Ecto neural progenitor cell (in vitro differentiated cells): ENCODE measurements around the gene SZRD1.

Experiments
- DNase-seq: peaks from one replicate; pipeline ENCODE4 v3.0.0-alpha.2; 2018; ENCODE audit warnings: low spot score

Gene SZRD1

DNA sequence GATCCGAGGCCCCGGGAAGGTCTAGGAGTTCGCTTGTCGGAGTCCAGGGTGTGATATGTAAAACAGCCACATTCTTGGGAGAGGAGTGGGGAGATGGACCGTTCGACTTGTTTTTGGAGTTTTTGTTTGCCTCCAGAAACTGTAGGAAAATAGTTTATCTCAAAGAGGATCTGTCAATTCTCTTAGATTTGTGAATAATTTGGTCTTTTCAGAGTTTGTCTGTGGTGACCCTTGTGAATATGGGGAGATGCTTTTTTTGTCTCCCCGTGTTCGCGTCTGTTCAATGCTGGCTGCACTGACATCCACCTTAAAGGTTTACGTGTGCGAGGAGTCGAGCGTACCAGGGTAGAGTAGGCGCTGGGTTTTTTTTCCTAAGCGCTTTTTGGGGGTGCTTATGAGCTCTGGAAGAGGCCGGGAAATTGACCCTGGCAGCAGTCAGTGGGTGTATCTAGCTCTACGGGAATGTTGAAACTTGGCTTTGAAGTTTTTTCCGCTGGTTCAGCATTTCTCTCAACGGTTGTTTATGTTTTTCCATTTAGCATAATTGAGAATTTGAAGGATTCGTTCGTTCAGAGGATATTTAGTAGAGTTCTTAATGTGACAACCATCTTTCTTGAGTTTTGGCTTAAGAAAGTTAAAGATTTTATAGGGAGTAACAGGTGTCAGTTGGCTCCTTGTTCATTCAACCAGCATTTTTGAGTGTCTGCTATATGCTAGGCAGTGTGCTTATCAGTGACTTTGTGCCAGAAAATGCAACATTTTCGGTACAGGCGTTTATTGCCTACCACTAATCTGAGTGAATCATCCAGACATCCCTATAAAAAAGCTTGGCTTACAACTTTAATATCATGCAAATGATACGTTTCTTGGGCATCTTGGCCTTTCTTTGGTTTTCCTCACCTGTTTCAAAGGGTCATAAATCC is 1.2 kb downstream of the SZRD1 start:
- no peak for DNase-seq

DNA sequence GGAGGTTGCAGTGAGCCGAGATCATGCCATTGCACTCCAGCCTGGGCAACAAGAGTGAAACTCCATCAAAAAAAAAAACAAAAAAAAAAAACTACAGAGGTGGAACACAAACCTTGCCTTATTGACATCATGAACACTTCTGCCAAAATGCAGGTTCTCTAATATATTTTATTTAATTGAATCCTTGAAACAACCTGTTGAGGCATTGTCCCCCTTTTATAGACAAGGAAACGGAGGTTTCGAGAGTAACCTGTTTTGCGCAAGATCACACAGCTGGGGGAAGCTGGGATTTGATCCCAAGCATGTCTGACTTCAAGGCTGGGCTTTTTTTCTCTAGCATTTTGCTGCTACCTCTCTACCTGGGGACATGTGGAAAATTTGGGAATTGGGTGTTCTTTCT is 2.8 kb downstream of the SZRD1 start:
- no peak for DNase-seq

DNA sequence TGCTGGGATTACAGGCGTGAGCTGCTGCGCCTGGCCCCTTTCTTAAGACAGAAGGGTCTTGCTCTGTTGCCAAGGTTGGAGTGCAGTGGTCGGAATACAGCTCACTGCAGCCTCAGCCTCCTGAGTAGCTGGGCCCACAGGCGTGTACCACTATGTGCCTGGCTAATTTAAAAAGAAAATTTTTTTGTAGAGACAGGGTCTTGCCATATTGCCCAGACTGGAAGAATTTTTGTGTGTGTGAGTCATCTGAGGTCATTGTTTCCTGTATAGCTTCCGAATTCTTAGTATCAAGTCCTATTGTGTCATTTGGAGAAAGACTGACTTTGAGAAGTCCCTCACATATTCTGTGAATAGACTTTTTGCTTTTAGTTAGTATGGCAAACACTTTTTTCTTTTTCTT is 4.7 kb downstream of the SZRD1 start:
- DNase-seq: no peak

DNA sequence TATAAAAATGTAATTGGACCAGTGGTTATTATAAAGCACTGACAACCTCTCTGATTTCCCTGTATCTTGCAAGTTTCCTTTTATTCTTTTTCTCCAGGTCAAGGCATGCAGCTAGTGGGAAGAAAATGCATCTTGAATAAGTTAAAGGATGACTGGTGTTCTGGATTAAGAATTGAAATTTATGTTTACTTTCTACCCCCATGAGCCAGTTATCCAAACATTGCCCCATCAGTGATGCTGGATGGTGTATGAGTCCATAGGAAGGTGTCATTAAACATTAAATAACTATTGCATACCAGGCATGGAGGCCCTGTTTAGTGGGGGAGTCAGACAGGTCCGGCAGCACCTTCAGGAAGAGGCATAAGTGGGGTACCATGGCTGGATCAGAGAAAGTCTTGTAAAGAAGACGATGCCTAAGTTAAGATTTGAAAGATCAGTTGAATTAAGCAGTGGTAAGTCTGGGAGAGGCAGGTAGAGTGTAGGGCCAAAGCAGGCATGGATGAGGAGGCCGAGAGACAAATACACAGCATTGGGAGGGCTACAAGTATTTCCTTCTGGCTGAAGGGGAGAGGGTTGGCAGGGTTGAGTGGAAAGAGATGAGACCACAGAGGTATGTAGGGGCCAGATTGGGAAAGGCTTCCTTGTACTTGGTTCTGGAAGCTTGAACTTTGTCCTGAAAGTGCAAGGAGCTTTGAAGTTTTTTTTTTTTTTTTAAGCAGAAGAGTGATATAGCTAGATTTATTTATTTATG is 5.7 kb downstream of the SZRD1 start:
- no peak for DNase-seq

DNA sequence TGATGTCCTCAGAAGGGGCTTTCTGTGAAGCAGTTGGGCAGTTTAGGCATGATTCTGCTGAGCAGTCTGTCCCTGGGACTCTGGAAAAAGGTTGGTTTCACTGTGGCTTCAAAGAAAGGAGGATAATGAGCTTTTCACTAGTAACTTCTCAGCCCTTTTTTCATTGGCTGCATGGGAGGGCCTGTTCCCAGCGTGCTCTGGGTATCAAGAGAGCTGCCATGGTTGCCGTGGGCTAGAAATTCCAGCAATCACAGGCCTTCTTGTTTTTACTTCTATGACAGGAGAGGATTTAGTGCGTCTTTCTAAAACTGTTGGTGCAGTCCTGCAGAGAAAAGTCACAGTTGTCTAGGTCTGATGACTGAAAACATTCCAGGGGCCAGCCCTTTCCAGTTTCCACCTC is 7.2 kb downstream of the SZRD1 start:
- DNase-seq: no peak

DNA sequence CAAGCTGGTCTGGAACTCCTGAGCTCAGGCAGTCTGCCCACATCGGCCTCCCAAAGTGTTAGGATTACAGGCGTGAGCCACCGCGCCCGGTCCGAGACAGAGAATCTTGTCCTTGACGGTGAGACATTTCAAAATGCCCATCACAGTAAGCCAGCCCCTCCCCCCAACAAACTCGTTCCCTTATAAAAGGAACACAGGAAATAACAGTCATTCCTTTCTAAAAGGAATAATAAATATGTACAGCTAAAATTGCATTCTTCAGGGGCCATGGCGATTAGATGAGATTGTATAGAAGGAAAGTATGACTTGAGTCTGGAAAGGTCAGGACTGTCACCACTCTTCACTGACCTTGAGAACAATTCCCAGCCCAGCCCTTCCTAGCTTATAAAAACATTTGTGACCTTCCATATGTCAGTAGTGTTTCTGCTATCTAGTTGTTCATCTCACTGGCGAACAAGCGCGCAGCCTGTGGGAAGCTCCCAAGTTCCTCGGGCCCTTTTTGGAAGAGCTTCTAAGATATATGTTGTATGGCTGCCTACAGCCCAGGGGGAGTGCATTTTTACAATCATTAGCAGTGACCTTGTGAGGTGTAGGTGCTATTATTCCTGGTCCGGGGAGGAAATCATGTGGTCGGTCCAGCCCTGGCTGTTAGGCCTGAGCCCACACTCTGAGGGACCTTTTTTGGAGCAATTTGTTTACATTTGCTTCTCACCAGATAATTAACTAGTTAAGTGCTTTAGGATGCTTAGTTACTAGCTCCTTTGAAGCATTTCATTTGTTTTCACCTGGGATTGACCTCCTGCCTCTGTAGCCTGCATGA is 8.7 kb downstream of the SZRD1 start:
- DNase-seq: no peak

DNA sequence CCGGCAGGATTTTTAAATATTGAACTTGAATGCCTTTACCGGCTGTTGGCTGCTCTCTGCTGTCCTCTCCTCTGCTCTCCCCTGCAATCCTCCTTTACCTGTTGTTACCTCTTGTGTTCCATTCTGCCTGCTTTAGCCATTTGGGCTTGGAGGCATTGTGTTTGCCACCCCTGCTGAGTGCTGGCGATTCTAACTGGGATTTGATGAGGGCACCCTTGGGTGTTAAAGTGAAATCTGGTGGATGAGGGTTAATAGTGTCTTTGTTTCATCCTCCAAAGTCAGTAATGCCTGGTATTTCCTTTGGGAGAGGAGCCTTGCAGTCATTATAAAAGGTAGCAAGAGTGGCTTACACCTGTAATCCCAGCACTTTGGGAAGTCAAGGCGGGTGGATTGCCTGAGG is 9.9 kb downstream of the SZRD1 start:
- no peak for DNase-seq

DNA sequence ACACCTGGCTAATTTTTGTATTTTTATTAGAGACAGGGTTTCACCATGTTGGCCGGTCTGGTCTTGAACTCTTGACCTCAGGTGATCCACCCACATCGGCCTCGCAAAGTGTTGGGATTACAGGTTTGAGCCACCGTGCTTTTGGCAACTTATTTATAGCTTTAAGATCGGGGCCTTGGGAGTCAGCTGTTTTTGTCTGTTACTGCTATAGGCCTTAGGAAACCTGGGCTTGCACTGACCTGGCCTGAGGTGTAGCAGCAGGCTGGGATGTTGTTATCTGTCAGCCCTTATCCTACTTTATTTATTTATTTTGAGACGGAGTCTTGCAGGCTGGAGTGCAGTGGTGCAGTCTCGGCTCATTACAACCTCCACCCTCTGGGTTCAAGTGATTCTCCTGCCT is 11.4 kb downstream of the SZRD1 start:
- DNase-seq: no peak

DNA sequence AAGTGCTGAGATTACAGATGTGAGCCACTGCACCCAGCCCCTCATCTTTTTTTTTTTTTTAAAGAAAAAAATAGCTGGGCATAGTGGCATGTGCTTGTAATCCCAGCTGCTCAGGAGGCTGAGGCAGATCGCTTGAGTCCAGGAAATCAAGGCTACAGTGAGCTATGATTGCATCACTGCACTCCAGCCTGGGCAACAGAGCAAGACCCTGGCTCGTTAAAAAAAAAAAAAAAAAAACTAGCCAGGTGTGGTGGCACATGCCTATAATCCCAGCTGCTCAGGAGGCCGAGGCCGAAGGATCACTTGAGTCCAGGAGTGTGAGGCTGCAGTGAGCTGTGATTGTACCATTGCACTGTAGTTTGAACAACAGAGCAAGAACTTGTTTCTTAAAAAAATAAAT is 13.8 kb downstream of the SZRD1 start:
- DNase-seq: no peak

DNA sequence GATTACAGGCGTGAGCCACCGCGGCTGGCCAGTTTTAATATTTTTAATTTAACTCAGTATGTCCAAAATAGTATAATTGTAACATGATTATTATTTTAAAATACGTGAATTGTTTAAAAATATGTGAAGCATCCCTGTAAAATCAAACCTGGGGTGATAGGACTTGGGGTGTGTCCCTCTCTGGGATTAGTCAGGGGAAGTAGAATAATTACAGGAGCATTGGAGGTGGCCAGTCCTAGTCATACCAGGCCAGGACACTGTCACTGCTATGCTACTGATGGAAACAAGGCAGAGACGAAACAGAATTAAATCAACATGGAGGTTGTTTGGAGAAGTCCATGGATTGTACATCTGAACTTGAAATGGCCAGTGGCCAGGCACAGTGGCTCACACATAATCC is 16.8 kb downstream of the SZRD1 start:
- no peak for DNase-seq

DNA sequence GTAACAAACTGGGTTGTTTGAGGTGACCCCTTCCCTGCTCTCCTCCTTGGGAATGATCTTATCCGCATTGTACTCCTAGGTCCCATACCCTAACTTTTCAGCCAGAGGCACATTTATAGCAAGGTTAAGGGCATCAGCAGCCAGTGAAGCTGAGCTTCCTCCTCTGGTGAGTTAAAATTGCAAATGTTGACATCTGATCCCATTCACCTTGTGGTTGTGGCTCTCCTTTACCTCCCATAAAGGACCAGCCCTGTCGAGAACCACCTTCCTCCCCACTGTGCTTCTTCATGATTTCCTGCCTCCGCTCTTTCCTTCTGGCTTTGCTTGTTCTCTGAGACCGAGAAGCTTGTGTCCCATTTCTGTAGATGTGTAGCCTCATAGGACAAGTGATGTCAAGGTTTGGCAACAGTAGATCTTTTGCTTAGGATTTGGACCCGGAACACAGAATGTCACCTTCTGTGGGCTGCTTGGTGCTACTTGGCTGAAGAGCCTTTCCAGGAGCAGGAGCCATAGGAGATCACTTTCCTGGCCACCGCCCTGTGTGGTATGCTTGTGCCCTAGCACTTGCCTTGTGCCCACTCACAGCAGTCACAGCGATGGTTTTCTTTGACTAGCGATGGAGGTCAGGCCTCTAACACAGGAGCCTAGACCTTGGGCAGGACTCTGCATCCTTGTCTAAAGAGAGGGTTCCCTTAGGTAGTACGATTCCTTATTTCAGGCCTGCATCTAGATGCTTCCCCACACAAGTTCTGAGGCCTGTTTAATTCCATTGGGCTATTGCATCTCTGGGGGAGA is 18.8 kb downstream of the SZRD1 start:
- DNase-seq: no peak

DNA sequence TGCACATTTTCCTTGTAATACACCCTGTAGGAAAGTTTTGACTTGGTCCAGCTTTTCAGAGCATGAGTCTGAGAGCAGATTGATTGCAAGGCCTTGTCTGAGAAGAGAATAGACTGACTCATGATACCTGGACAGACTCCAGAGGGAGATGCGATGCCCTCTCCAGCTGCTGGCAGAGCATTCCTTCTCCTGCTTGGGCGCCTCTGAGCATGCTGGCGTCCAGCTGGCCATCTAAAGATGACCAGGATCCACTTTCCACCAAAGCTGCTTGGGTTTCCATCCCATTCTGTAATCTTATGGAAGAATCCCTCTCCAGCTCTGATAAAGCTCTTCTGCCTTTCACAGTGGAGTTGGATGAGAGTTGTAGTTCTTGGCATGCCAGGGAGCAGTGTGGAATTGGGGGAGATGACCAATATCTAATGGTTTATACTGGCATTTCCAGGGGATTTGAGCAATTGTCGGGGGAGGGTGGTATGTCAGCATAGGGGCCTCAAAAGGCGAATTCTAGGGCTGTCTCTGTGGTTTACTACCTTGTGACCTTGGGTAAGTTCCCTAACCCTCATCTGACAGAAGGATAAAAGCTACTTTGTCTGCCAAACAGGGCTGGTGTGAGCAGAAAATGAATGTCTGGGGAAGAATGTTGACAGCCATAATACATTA is 19.5 kb downstream of the SZRD1 start:
- DNase-seq: no peak

DNA sequence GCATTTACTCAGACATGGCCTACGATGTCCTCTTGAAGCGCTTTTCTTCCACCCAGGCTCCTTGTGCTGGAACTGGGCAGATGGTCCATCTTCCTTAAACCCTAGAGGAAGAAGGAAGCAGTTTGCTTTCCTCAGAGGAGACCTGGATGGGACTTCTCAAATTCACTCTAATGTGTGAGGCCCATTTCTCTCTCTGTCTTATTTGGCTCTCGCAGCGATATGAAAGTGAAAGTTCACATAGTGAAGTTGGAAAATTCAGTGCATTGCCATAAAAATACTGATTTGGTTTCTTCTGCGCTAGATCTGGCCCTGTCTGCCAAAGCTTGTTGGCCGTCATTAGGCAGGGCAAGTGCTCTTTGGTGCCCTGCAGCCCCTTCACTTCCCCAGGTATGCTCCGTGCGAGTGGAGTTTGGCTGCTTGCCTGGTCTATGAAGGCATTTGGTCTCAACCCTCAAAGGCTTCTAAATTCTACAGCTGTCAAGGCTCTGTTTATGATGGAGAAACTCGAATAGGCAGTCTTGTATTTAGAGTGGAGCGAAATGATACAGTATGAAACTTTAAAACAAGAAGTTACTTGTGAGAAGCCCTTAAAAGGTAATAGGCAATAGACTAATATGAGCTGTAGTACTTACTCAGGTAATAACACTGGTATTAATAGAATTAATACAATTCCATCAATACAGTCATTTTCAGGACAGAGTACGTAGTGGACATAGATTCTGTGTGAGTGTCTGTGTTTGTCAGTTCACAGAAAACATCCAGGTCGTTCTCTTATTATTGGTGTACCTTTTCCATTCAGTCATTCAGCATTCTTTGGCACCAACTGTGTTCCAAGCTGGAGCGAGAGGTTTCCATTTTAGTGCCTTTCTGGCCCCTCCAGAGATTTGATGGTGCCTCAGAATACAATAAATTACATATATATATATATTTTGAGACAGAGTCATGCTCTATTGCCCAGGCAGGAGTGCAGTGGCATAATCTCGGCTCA is 20.5 kb downstream of the SZRD1 start:
- DNase-seq: no peak

DNA sequence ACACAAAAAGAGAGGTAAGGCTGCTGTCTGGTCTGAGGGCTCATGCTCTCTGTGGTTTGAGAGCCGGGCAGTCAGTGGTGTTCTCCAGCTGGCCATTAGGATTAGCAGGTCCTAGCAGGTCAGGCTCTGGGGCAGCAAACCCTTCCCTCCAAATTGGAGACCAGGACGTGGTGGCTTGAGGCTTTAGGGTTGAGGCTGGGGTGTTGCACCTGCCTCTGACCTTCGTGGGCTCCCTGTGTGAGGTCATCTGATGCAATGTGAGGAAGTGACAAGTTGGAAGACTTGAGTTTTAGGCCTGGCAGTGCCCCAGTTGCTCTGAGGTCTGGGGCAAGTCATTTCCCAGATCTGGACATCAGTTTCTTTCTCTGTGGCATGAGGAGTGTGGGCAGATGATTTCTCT is 24.4 kb downstream of the SZRD1 start:
- no peak for DNase-seq

DNA sequence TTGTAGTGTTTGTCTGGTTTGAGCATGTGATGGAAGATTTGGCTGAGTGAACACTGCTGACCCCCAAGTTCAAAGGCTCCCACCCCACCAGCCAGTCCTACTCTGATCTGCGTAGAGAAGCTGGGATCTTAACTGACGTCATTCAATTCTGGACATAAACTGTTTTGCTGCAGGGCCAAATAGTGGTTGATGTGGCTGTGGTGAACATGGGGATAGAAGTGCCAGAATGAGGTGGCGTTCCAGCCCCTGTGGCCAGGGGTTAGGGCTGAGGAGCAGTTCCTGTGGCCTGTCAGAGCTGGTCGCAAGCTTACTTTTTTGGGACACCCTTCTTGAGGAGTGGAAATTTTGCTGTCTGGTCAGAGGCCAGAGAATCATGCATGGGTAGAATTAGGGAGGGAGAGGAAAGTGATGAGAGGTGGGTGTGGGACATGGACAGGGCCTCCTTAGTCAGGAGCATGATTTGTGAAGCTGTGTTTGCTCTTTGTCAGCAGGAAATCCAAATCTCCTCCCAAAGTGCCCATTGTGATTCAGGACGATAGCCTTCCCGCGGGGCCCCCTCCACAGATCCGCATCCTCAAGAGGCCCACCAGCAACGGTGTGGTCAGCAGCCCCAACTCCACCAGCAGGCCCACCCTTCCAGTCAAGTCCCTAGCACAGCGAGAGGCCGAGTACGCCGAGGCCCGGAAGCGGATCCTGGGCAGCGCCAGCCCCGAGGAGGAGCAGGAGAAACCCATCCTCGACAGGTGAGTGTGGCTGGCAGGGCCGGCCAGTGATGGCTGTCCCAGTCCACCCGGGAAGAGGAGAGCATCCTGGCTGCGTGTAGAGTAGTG is 25.9 kb downstream of the SZRD1 start:
- DNase-seq: no peak

DNA sequence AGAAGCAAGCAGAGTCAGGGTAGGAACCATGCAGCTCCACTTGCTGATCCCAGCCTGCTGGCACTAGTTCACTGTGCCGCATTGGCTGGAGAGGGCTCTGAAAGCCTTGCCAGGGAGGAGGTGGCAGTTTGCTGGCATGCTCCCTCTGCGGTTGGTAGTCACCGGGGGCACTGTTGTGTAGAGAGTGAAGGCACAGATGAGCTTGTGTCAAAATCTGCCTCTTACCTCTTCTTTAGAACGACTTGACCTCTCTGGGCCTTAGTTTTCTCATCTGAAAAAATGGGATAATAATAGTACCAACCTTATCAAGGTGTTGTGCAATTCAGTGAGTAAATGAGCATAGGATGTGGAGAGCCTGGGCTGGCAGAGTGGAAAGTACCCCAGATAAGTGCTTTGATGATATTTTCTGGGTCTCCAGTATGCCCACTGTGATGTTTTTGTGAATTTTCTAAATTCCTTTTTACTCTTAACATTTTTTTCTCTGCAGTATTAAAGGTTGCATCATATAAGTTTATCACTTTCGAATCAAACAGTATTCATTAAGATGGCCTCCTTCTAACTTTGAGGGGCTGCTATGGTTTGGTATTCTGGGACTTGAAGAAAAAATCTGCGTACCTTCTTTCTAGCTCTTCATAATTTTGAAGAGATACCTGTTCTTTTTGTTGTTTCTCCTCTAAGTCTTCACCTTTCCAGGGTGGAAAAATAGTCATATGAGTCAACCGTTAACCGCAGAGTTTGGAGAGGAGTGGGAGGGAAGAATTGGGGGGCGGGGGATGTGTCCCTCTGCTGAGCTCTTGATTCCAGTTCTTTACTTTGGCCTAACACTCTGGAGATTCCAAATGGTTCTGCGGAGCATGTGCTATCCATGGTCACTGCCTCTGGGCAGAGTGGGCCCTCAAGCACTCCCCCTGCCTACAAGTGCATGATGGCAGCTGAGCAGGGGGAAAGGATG is 26.8 kb downstream of the SZRD1 start:
- DNase-seq: no peak

DNA sequence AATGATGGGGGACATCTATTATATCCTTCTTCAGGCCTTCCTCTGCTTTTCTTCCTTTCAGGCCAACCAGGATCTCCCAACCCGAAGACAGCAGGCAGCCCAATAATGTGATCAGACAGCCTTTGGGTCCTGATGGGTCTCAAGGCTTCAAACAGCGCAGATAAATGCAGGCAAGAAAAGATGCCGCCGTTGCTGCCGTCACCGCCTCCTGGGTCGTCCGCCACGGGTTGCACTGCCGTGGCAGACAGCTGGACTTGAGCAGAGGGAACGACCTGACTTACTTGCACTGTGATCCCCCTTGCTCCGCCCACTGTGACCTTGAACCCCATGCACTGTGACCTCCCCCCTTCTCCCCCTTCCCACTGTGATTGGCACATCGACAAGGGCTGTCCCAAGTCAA is 27.9 kb downstream of the SZRD1 start:
- DNase-seq: no peak

DNA sequence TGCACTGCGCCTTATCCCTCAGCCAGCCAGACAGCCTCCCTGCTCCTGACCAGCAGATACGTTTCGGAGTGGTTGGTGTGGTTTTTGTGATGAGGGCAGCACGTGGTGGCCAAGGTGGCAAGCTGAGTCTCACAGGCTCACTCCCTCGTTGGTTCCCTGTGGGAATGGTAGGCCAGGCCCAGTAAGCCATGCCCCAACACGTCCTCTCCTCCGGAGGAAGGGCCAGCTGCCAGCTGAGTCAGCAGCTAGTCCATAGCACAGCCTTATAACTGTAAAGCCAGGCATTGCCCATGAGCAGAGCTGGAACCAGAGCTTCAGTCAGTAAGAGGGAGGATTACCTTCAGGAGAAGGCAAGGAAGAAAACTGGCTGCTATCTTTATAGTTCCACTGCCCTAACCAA is 29.5 kb downstream of the SZRD1 start:
- DNase-seq: no peak
